HG02798 (cell line): ENCODE measurements around the gene MYO10.
A peak's percentile ranks its signal among the peaks of the same experiment; 100 is the strongest.

Experiments
- ATAC-seq: cut with Tn5 transposase; IDR thresholded peaks from one replicate; pipeline ENCODE4 v1.9.1; 2021; ENCODE audit warnings: mild to moderate bottlenecking; ENCODE audit not compliant: unreplicated experiment, poor library complexity

Gene MYO10

DNA sequence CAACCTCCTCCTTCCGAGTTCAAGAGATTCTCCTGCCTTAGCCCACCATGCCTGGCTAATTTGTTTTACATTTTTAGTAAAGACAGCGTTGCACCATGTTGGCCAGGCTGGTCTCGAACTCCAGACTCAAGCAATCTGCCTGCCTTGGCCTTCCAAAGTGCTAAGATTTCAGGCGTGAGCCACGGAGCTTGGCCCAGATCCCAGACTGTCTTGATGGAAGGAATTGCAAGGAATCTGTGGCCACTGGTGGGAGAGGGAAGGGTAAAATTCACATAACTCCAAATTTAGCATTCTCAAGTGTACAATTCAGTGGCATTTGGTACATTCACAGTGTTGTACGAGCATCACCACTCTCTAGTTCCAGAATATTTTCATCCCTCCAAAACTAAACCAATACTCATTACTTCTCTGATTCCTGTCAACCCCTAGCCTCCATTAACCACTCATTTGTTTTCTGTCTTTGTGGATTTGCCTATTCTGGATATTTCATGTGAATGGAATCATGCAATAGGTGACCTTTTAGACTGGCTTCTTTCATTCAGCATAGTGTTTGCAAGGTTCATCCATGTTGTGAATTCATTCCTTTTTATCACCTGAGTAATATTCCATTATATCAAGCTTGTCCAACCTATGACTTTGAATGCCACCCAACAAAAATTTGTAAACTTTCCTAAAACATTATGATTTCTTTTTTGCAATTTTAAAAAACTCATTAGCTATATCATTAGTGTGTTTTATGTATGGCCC is 8.9 kb upstream of the MYO10 start:
- ATAC-seq: no peak

DNA sequence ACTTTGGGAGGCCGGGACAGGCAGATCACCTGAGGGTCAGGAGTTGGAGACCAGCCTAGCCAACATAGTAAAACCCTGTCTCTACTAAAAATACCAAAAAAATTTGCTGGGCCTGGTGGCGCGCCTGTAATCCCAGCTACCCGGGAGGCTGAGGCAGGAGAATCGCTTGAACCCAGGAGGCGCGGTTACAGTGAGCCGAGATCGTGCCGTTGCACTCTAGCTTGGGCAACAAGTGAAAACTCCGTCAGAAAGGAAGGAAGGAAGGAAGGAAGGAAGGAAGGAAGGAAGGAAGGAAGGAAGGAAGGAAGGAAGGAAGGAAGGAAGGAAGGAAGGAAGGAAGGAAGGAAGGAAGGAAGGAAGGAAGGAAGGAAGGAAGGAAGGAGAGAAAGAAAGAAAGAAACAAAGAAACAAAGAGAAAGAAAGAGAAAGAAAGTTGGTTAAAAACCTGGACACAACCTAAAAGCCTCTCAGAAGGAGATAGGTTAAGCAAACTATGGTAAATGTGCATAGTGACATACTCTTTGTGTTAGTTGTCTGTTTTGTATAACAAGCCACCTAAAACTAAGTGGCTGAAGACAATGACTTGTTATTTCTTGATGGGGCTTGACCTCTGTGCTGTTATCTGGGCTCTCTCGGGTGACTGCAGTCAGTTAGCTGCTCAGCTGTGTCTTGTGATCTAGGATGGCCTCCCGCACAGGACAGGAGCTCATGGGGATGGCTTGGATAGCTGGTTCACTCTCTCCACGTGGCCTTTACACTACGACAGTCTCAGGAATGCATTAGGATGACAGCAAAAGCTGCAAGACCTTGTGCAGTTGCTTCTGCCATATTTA is 8.0 kb upstream of the MYO10 start:
- ATAC-seq: no peak

DNA sequence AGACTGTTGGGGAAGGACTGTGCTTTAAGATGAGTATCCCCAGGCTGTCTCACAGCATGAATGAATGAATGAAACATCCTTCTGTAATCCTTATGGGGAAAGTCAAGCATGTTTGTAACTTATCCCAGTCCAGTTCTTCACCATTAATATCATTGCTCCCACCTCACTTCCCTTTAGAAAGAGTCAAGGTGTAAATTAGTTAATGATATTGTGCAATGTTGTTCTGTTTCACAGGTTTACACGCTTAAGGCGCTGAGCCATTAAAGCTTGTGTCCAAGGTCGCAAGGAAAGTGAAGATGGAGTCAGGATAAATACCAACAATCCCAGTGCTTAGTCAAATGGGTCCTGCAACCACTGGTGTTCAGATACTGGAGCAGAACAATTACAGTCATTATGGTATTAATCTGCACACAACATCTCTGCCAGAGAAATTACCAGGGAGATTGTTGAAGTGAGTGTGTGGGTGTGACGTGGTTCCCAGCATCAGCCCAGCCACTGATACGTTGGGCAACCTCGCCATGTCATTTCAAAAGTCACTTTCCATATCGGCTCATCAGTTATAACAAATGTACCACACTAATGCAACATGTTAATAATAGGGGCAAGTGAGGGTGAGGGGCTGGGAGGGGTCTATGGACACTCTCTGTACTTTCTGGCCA is 1.5 kb upstream of the MYO10 start:
- ATAC-seq: no peak

DNA sequence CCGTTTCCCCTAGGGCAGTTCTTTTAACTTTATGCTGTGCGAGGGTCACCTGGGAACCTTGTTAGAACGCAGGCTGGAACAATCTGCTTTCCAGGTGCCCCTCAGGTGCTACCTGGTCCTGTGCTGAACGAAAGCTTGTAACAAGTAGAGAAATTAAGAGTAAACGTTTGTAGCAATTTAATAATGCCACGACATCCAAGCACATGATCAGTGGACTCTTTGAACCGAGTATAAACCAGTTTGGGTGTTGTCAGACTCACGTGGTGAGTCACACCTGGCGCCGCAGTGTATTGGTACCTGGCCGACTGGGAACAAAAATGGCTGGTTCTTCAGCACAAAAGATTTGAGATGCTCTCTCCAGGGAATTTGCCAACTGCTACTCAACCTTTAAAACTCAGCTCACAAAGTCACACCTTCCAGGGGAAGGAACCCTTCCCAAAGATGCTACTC is 926 bp upstream of the MYO10 start:
- no peak for ATAC-seq

DNA sequence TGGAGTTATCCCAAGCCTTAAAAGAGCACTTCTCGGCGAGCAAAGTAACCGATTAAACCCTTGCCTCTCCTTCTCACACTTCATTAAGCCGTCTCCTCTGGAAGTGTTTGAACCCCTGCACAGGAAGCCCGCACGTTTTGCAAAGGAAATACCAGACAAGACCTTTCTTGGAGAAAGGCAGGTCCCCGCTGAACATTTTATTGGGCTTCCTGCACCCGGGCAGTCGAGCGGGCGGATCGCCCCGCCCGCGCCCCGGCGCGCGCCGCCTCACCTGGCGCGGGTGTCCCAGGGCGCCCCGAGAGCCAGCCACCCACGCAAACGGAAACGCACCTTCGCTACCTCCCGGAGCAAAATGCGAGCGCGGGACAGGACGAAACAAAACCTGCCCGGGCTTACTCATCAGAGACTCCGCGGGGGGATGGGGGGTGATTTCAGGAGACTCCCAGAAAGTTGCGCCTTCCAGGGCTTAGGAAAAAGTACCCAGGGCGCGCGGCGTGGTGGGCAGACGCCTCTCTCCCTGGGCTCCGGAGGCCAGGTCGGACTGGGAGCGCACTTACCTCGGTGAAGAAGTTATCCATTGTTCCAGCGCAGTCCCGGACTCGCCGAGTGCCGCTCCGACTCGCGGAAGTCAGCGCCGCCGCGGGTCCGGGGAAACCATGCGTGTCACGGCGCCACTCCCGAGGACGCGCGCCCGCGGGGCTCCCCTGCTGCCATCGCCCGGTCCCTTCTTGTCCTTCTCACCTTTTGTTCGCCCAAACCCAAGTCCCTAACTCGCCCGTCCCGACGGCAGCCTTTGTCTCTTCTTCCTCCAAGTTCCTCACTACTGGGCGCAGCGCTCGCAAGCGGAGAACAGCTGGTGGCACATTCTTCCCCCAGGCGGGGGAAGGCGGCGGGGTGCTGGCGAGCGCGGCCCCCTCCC is 598 bp downstream of the MYO10 start:
- peak; percentile 47 for ATAC-seq

DNA sequence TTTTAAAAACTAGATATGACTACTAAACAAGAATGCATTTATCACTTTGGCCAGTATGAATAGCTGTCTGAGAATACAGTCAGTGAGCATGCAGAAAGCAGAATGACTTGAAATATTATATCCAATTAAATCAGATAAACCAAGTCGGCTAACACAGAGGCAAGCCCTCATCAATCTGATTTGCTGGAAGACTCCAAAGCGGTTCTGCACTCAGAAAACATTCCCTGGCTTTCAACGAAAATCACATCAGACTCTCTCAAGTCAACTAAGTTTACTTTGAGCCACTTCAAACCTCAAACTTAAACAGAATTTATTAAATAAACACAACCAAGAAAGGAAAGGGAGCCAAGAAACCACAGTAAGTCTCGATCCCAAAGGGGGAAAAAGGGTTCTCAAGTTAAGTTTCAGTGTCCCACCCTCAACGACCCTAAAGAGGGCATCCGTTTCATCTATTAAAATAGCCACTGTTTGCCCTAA is 1.4 kb downstream of the MYO10 start:
- ATAC-seq: no peak

DNA sequence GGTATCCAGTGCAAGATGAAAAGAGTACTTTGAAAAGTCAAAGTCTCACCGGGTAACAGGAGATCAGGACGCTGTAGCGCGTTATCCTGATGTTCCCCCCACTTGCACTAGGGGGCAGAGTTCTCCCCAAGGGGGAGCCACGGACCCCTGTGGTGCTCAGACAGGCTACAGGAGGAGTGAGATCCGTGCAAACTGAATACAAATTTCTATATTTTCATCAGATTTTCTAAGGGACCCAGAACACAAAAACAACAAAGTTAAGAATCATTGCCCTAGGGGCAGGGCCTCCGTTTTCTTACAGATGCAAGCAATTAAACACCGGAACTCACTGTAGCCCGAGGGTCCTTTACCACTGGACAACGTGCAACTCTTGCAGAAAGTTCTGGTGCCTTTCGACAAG is 2.0 kb downstream of the MYO10 start:
- peak; percentile 69 for ATAC-seq

DNA sequence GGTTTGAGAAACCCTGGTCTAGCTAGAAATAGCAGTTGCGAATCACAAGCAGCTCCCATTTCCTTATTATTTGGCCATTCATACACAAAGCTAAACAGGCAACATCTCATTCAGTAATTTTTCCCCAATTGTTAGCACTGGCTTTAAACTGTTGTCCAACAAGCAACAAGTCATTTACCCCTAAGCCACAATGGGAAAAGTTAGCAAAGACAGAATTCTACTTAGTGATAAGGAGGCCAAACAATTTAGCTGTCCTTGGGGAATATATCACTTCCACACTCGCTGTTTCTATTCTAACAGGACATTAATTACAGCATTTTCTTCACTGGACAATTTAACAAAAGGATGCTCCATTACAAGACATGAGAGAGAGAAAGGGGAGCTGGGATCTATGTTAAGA is 2.8 kb downstream of the MYO10 start:
- no peak for ATAC-seq

DNA sequence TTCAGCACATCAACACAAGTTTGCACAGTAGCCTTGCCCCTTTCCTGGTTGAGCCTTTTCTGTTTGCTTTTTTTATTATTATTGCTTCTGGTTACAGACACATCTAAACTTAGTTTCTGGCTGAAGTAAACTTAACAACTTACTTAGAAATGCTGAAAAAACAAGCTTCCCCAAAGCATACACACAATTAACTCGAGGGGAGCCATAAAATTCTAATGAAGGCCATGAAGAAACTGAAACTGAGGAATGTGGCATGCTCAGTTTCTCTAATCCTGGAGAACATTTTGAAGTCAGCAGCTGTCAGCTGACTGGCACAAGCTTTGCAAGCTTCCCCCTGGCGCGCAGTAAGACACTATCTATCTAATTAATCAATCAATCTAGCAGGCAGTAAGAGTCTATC is 3.7 kb downstream of the MYO10 start:
- ATAC-seq: no peak

DNA sequence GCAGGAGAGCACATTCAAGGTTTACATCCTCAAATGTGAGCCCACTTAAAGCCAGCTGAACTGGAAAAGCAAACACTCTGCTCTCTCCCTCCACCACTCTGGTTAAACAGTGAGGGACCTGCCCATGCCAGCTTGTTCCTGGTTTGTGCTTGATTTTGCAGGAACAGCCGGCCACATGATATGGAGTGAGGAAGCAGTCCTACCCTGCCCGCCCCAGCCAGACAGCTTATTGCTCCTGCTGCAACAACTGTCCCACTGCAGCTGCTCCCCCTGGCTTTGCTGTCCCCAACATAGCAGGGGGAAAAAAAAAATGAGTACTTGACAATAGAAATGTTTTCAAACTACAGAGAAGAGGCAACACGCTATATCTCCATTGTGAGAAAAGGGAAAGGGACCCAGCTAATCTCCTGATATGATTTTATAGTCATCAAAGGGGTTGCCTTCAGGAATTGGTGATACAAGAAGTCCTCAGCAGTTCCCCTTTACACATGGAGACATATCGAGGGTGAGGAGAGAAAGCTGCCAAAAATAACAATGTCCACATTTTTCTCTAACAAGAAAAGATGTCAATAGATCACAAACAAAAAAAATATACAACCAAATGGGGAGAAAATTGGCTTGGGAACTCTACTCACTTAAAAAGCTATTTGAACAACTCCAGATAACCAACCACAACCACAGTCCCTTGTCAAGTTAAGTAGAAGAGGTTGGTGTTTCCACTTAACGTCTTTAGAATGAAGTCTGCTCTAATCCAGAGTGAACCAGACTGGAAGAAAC is 4.6 kb downstream of the MYO10 start:
- ATAC-seq: no peak

DNA sequence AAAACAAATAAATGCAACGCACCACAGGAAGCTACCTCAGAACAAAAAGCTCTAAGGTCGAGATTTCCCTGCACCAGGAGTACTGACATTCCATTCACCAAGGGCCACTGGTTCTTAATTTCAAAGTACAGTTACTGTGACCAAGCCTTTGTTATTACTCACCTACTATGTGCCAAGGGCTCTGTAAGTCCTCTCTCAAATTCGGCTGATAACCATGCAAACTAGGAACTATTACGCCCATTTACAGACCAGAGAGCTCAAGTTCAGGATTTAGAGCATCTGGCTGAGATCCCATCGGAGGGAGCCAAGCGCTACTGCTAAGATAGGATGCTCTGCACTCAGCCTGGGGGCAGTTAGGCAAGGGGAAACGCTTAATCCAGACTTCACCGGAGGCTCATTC is 5.6 kb downstream of the MYO10 start:
- ATAC-seq: no peak

DNA sequence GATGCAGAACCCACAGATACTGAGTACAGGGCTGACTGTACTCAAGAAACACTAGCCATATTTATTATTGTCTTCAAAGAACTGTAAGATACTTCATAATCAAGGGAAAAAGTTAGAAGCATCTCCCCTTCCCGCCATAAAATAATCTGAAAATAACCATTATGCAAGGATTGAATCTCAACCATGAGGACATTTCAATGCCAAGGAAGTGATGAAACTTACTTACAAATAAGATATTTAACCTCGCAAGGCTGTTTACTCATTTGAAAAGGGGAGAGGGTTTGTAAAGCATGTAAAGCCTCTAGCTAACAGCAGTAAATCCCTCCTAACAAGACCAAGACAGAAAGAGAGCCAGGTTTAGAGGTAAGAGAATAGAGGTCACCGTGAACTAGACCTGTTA is 6.3 kb downstream of the MYO10 start:
- ATAC-seq: no peak

DNA sequence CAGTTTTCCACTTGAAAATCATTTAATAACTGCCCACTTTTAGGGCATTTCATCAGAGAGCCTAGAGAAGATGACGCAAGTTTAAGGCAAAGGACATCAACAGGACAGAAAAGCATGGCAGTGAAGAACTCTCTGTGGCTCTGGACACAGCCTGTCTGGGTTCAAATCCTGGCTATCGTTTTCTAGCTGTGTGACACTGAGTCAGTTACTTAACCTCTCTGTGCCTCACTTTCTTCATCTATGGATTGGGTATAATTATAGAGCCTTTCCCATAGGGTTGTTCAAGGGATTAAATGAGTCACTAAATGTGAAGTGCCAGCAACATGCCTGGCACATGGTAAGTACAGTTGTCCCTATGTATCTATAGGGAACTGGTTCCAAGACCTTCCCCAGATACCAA is 6.7 kb downstream of the MYO10 start:
- ATAC-seq: no peak

DNA sequence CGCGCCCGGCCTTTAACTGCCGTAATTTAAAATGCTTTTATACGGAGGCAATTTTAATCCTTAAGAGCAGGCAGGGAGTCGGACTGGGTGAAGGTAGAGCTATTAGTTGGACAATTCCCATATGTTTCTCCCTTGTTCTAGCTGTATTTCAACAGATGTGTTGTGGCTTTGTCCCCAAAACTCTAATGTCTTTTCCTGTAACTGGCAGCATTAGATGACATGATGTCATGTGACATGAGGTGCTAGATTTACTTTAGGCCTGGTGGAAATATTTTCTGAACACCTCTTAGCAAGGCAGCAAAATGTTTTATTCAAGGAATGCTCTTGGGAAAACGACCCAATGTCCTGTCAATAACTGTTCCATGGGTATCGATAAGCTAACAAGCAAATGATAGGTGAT is 8.5 kb downstream of the MYO10 start:
- no peak for ATAC-seq

DNA sequence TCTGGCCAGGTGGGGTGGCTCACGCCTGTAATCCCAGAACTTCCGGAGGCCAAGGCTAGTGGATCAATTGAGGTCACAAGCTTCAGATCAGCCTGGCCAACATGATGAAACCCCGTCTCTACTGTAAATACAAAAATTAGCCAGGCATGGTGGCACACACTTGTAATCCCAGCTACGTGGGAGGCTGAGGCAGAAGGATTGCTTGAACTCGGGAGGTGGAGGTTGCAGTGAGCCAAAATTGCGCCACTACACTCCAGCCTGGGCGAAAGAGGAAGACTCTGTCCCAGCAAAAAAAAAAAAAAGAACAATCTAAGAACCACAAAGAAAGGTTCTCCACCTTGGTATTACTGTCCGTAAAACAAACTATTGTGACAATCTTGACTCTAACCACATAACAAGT is 9.7 kb downstream of the MYO10 start:
- ATAC-seq: no peak

DNA sequence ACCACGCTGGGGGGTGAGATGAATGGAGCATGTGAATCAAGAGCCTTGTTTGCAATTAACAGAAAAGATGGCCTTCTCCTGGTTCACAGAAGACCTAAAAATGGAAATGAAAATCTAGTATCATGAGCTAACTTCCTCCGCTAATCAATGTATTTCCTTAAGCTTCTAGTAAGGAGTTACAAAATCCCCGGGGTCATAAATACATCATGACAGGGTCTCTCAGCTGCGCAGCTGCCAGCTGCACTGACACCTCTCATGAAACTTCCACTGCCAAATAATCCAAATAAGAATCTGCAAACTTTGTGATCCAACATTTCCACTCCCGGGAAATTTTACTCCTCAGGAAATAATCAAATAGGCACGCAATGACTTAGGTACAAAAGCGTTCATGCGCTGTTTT is 11.9 kb downstream of the MYO10 start:
- ATAC-seq: no peak

DNA sequence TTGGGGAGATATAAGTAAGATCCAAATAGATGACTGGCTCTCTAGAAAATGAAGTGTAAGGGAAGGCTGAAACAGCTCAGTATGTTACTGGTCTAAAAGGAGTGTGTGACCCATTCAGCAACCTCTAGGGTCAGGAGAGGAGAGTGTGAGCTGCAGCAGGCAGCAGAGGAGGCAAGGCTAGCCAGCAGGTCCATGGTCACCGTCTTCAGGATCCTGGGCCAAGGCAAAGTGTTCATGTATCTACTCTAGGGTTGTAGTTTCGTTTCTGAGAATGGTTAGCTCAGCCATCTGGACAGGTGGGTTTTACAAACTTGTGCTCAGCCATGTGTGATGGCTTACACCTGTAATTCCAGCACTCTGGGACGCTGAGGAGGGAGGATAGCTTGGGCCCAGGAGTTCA is 13.7 kb downstream of the MYO10 start:
- ATAC-seq: no peak

DNA sequence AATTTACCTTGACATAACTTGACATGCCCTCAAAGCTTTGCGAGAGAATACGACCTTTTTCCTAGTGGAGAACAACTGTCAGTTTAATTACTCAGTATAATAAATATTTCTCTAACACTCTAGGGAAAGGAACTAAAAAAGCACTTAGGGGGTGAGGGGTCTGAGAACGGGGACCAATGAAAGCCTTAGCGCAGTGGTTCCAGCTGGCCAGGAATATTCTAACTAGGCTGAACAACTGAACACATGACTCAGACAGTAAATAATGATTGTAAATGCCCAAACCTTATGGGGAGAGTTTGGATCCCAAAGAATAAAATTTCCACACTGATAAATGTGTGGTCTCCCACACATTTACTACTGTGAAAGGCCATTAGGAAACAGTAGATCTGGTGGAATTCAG is 14.9 kb downstream of the MYO10 start:
- ATAC-seq: no peak

DNA sequence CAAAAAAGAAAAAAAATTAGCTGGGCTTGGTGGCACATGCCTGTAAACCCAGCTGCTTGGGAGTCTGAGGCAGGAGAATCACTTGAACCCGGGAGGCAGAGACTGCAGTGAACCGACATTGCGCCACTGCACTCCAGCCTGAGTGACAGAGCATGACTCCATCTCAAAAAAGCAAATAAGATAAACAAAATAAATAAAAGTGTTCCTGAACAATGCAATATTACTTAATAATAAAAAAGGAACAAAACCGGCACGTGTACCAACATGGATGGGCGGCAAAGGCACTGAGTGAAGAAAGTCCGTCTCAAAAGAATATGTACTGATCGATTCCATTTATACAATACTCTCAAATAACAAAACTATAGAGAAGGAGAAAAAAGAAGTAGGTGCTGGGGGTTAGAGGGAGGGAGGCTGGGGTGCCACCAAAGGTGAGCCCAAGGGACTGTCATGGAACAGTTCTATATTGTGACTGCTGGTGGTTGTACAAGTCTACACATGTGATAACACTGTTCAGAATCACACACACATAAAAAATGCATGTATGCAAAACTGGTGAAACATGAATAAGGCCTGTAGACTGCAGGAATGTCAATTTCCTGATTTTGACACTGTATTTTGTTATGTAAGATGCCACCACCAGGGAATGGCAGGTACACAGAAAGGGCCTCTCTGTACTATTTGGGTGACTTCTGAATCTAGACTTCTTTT is 15.8 kb downstream of the MYO10 start:
- no peak for ATAC-seq
